Skeletal muscle tissue (tissue), 4 donors: ENCODE measurements around the gene MYPOP. TPM values are rescaled to one million over a fixed set of nuclear protein-coding genes. Genes with fewer than 3 reads are reported as not detected.
A peak's percentile ranks its signal among the peaks of the same experiment; 100 is the strongest.

ENCODE experiments used
- H3K27ac ChIP-seq: one replicate; pipeline ENCODE4 v1.7.0; 2013; ENCODE audit warnings: mild to moderate bottlenecking, low read depth, low read length, inconsistent platforms
- H3K27me3 ChIP-seq, 3 donors: one replicate each; pipeline ENCODE4 v1.7.0; 2013; ENCODE audit warnings: low read length in 3 of 3; ENCODE audit not compliant: control insufficient read depth in 3 of 3, insufficient read depth in 3 of 3
- H3K36me3 ChIP-seq, 3 donors: one replicate each; pipeline ENCODE4 v1.7.0; 2013; ENCODE audit warnings: low read length in 3 of 3; ENCODE audit not compliant: control insufficient read depth in 3 of 3, insufficient read depth in 3 of 3
- H3K4me1 ChIP-seq, 3 donors: one replicate each; pipeline ENCODE4 v1.7.0; 2013; ENCODE audit warnings: low read length in 3 of 3, mild to moderate bottlenecking in 3 of 3; ENCODE audit not compliant: control insufficient read depth in 3 of 3, insufficient read depth in 3 of 3
- H3K4me3 ChIP-seq, 3 donors: one replicate each; pipeline ENCODE4 v1.7.0; 2013; ENCODE audit warnings: low read length in 3 of 3
- H3K9ac ChIP-seq, 3 donors: one replicate each; pipeline ENCODE4 v1.7.0; 2013; ENCODE audit warnings: low read length in 3 of 3, mild to moderate bottlenecking in 3 of 3, moderate library complexity in 2 of 3, low read depth in 1 of 3
- H3K9me3 ChIP-seq, 3 donors: one replicate each; pipeline ENCODE4 v1.7.0; 2013; ENCODE audit warnings: low read length in 3 of 3; ENCODE audit not compliant: control insufficient read depth in 3 of 3
- total RNA-seq: library from RNA; depleted of rRNA; stranded (reverse); fragments of >200 nt; gene quantifications from one replicate; pipeline ENCODE4 v1.2.3, GENCODE V29; 2014
- donor health status: Osteomylitis.

MYPOP gene
- total RNA-seq, 1 donor from 2014 or later = 0.52 TPM

GRCh38 chr19:45884682-45885555 lies 17.5 kb downstream of the MYPOP start:
- Histone ChIP-seq H3K9ac (peak overlapping the region; percentile 76 to 98 (median 96)), H3K27me3 (no peaks in the 10 kb centered on the region), H3K4me1 (peaks cover 41 to 50% (median 45%) of the 10 kb centered on the region in 3 donors), H3K4me3 (peak overlapping the region; percentile 68 to 94 (median 89)), H3K36me3 (peaks cover 0 to 7% (median 4%) of the 10 kb centered on the region in 3 donors), H3K9me3 (no peaks in the 10 kb centered on the region), H3K27ac (peak overlapping the region; percentile 96)

- H3K36me3 ChIP-seq = peaks cover 0 to 7% (median 4%) of the 10 kb centered on the region in 3 donors
- H3K27ac ChIP-seq = no peak overlapping the region
- no peaks in the 10 kb centered on the region for H3K9me3 ChIP-seq
- peak overlapping the region in 2 of 3 donors; percentile 34 to 64 for H3K9ac ChIP-seq
- H3K4me3 ChIP-seq = peak overlapping the region; percentile 35 to 89 (median 45)
- peaks cover 41 to 50% (median 45%) of the 10 kb centered on the region in 3 donors for H3K4me1 ChIP-seq
- H3K27me3 ChIP-seq = no peaks in the 10 kb centered on the region
Observed at GRCh38 chr19:45883881-45884681, 18.3 kb downstream of the MYPOP start.

GRCh38 chr19:45883586-45883880 lies 18.9 kb downstream of the MYPOP start:
- peak overlapping the region in 2 of 3 donors; percentile 35 to 45 for H3K4me3 ChIP-seq
- H3K36me3 ChIP-seq = peaks cover 0 to 7% (median 4%) of the 10 kb centered on the region in 3 donors
- H3K27ac ChIP-seq = no peak overlapping the region
- H3K27me3 ChIP-seq = no peaks in the 10 kb centered on the region
- peak overlapping the region in 2 of 3 donors; percentile 34 to 64 for H3K9ac ChIP-seq
- H3K4me1 ChIP-seq = peaks cover 41 to 50% (median 45%) of the 10 kb centered on the region in 3 donors
- no peaks in the 10 kb centered on the region for H3K9me3 ChIP-seq

GRCh38 chr19:45882652-45883585 lies 19.5 kb downstream of the MYPOP start:
- Histone ChIP-seq H3K9ac (peak overlapping the region; percentile 33 to 50 (median 45)), H3K4me3 (peak overlapping the region; percentile 31 to 54 (median 31)), H3K27me3 (peaks cover 0 to 2% (median 1%) of the 10 kb centered on the region in 3 donors), H3K9me3 (no peaks in the 10 kb centered on the region), H3K4me1 (peaks cover 41 to 54% (median 45%) of the 10 kb centered on the region in 3 donors), H3K36me3 (peaks cover 0 to 7% (median 4%) of the 10 kb centered on the region in 3 donors), H3K27ac (no peak overlapping the region)

GRCh38 chr19:45881909-45882528 lies 20.4 kb downstream of the MYPOP start:
- Histone ChIP-seq H3K27me3 (peaks cover 0 to 11% (median 6%) of the 10 kb centered on the region in 3 donors), H3K4me1 (peaks cover 43 to 59% (median 44%) of the 10 kb centered on the region in 3 donors), H3K9ac (peak overlapping the region; percentile 23 to 40 (median 33)), H3K9me3 (no peaks in the 10 kb centered on the region), H3K4me3 (no peak overlapping the region), H3K36me3 (peaks cover 0 to 7% (median 4%) of the 10 kb centered on the region in 3 donors), H3K27ac (no peak overlapping the region)

- Histone ChIP-seq H3K36me3 (peaks cover 0 to 7% (median 4%) of the 10 kb centered on the region in 3 donors), H3K9me3 (no peaks in the 10 kb centered on the region), H3K27ac (no peak overlapping the region), H3K4me1 (peaks cover 39 to 55% (median 41%) of the 10 kb centered on the region in 3 donors), H3K27me3 (peaks cover 0 to 11% (median 6%) of the 10 kb centered on the region in 3 donors), H3K4me3 (no peak overlapping the region), H3K9ac (no peak overlapping the region)
Observed at GRCh38 chr19:45881082-45881908, 21.1 kb downstream of the MYPOP start.

GRCh38 chr19:45879971-45880370 lies 22.4 kb downstream of the MYPOP start:
- no peak overlapping the region for H3K4me3 ChIP-seq
- peaks cover 0 to 14% (median 6%) of the 10 kb centered on the region in 3 donors for H3K27me3 ChIP-seq
- no peak overlapping the region for H3K27ac ChIP-seq
- H3K36me3 ChIP-seq = peaks cover 0 to 7% (median 4%) of the 10 kb centered on the region in 3 donors
- no peak overlapping the region for H3K9ac ChIP-seq
- H3K4me1 ChIP-seq = peaks cover 34 to 45% (median 37%) of the 10 kb centered on the region in 3 donors
- H3K9me3 ChIP-seq = no peaks in the 10 kb centered on the region

- H3K9ac ChIP-seq = no peak overlapping the region
Observed at GRCh38 chr19:45879055-45879454, 23.4 kb downstream of the MYPOP start.

More at GRCh38 chr19:45879055-45879454, 23.4 kb downstream of the MYPOP start:
- H3K9me3 ChIP-seq = no peaks in the 10 kb centered on the region
- H3K27ac ChIP-seq = no peak overlapping the region
- H3K27me3 ChIP-seq = peaks cover 0 to 14% (median 6%) of the 10 kb centered on the region in 3 donors
- H3K36me3 ChIP-seq = peaks cover 0 to 4% (median under 1%) of the 10 kb centered on the region in 3 donors
- peaks cover 25 to 36% (median 27%) of the 10 kb centered on the region in 3 donors for H3K4me1 ChIP-seq
- H3K4me3 ChIP-seq = no peak overlapping the region
